Measurements from ENCODE around the gene LEUTX.

DNA sequence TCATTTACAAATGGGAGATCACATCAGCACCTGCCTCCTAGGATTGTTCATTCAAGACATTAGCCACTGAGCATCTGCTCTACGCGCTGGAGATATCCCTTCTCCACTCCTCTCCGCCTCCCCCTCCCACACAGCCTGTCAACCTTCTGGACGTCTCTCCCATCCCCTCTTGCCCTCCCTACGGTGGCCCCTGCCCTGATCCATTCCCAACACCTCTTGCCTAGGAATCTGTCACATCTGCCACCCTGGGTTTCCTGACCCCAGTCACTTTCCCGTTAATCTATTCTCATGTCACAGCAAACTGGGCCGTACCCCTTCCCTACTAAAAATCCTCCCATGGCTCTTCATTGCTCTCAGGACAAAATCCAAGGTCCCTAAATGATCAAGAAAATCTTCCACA, 45.0 kb downstream of the LEUTX start:
- TF ChIP-seq, protein P1, sequence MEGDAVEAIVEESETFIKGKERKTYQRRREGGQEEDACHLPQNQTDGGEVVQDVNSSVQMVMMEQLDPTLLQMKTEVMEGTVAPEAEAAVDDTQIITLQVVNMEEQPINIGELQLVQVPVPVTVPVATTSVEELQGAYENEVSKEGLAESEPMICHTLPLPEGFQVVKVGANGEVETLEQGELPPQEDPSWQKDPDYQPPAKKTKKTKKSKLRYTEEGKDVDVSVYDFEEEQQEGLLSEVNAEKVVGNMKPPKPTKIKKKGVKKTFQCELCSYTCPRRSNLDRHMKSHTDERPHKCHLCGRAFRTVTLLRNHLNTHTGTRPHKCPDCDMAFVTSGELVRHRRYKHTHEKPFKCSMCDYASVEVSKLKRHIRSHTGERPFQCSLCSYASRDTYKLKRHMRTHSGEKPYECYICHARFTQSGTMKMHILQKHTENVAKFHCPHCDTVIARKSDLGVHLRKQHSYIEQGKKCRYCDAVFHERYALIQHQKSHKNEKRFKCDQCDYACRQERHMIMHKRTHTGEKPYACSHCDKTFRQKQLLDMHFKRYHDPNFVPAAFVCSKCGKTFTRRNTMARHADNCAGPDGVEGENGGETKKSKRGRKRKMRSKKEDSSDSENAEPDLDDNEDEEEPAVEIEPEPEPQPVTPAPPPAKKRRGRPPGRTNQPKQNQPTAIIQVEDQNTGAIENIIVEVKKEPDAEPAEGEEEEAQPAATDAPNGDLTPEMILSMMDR (IDR thresholded peaks at IDR 0.05), result no peak
- TF ChIP-seq EZH2 (IDR thresholded peaks at IDR 0.05; ENCODE audit: borderline replicate concordance, insufficient read depth, low read depth, low read length, poor library complexity, severe bottlenecking), result no peak

Measured in B cell (primary cell).